ENCODE results near the gene TNRC6B. TPM values are rescaled to one million over a fixed set of nuclear protein-coding genes. Genes with fewer than 3 reads are reported as not detected.

TNRC6B gene
- total RNA-seq, 6 experiments from 2014 or later = 30.8 to 36.3 (median 34.3) TPM

DNA sequence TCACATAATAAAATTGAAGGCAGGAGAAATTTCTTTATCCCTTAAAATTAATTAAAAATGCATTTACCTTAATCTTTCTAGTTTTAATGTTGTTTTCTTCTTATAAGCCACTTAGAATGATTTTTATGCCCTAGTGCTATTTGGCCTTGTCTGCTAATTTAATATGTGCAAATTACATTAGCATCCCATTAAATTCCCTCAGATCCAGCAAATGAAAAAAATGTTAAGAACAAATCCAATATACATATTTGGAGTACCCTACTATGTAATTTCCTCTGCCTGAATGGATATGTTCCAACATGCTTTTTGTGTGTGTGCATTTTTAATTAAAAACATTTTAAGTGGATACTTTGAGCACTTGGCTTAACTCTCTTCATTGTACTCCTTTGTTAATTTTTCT is 56.9 kb downstream of the TNRC6B start:
- DNase-seq = no peak
- Mint-ChIP-seq H3K27me3 (ENCODE audit: insufficient read depth) (no peaks in the 10 kb centered on the region; the same call in 1 of the 2 replicates), H3K27ac (no peak overlapping the region), H3K4me3 (no peak overlapping the region), H3K36me3 (ENCODE audit: low read depth) (peaks cover 36% of the 10 kb centered on the region), H3K4me1 (ENCODE audit: low read depth) (peaks cover 42% of the 10 kb centered on the region), H3K9me3 (no peaks in the 10 kb centered on the region)
- TF ChIP-seq, protein P1, sequence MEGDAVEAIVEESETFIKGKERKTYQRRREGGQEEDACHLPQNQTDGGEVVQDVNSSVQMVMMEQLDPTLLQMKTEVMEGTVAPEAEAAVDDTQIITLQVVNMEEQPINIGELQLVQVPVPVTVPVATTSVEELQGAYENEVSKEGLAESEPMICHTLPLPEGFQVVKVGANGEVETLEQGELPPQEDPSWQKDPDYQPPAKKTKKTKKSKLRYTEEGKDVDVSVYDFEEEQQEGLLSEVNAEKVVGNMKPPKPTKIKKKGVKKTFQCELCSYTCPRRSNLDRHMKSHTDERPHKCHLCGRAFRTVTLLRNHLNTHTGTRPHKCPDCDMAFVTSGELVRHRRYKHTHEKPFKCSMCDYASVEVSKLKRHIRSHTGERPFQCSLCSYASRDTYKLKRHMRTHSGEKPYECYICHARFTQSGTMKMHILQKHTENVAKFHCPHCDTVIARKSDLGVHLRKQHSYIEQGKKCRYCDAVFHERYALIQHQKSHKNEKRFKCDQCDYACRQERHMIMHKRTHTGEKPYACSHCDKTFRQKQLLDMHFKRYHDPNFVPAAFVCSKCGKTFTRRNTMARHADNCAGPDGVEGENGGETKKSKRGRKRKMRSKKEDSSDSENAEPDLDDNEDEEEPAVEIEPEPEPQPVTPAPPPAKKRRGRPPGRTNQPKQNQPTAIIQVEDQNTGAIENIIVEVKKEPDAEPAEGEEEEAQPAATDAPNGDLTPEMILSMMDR (IDR thresholded peaks at IDR 0.05) = no peak

DNA sequence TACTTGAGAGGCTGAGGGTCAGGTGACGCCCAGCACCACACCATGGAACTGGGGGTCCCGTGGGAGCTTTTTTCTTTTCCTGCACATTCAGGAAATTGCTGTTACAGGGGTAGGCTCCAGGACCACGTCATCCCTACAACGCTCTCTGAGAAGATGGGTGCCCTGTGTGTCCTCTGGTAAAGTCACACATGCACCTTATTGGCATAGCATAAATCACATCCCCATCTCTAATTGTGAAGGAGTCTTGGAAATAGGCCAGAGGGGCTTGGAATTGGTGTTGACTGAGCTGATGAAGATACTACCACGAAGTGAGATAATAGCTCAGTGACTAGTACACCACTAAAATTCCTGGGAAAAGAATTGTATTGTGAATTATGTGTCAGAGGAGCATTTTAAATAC is 57.6 kb downstream of the TNRC6B start:
- H3K27me3 Mint-ChIP-seq (ENCODE audit: insufficient read depth) = no peaks in the 10 kb centered on the region; the same call in 1 of the 2 replicates
- H3K4me1 Mint-ChIP-seq (ENCODE audit: low read depth) = peaks cover 46% of the 10 kb centered on the region
- peaks cover 32% of the 10 kb centered on the region for H3K36me3 Mint-ChIP-seq (ENCODE audit: low read depth)
- H3K27ac Mint-ChIP-seq = no peak overlapping the region
- TF ChIP-seq, protein P1 (IDR thresholded peaks at IDR 0.05) = no peak
- H3K9me3 Mint-ChIP-seq = no peaks in the 10 kb centered on the region
- H3K4me3 Mint-ChIP-seq = no peak overlapping the region
- DNase-seq = no peak

DNA sequence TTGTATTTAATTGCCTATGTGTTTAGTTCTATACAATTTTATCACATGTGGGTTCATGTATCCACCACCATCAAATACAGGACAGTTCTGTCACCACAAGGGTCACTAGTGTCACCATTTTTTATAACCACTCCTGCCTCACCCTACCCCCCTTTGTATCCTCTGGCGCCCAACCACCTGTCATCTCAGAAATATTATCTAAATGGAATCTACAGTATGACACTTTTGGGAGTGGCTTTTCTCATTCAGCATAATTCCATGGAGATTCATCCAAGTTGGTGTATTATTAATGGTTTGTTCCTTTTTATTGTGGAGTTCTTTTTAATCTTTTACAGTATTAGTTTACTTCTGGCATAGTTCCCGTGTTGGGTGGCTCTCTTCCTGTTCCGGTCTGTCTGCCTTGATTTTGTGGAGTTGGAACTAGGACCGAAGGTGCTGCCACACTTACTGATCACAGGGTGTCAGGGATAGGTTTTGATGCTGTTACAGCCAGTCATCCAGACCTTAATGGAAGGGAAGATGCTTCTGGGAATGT is 58.5 kb downstream of the TNRC6B start:
- DNase-seq = no peak
- H3K27me3 Mint-ChIP-seq (ENCODE audit: insufficient read depth) = no peaks in the 10 kb centered on the region; the same call in 1 of the 2 replicates
- peaks cover 55% of the 10 kb centered on the region for H3K4me1 Mint-ChIP-seq (ENCODE audit: low read depth)
- no peak overlapping the region for H3K4me3 Mint-ChIP-seq
- peaks cover 32% of the 10 kb centered on the region for H3K36me3 Mint-ChIP-seq (ENCODE audit: low read depth)
- TF ChIP-seq, protein P1 (IDR thresholded peaks at IDR 0.05) = no peak
- no peaks in the 10 kb centered on the region for H3K9me3 Mint-ChIP-seq
- H3K27ac Mint-ChIP-seq = peak overlapping the region; percentile 46; the same call in 1 of the 2 replicates

DNA sequence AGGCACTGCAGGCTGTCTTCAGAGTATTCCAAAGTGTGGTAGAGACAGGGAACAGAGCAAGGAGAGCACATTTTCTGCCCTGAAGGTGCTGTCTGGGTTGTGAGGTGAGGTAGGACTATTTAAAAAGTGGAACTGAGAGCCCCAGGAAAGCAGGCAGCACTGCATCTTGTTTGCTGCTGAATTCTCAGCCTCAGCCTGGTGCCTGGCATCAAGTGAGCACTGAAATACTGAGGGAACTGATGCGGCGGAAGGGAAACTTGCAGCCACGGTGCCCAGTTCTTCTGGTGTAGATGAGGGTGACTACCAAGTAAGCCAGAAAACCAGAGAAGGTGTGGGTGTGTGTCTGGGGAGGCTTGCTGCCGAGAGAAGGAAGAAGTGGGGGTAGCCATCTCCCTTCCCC is 59.5 kb downstream of the TNRC6B start:
- peaks cover 55% of the 10 kb centered on the region for H3K4me1 Mint-ChIP-seq (ENCODE audit: low read depth)
- no peak overlapping the region for H3K4me3 Mint-ChIP-seq
- H3K36me3 Mint-ChIP-seq (ENCODE audit: low read depth) = peaks cover 27% of the 10 kb centered on the region
- no peak for DNase-seq
- no peaks in the 10 kb centered on the region for H3K9me3 Mint-ChIP-seq
- TF ChIP-seq, protein P1 (IDR thresholded peaks at IDR 0.05) = no peak
- H3K27me3 Mint-ChIP-seq (ENCODE audit: insufficient read depth) = no peaks in the 10 kb centered on the region
- H3K27ac Mint-ChIP-seq = no peak overlapping the region

DNA sequence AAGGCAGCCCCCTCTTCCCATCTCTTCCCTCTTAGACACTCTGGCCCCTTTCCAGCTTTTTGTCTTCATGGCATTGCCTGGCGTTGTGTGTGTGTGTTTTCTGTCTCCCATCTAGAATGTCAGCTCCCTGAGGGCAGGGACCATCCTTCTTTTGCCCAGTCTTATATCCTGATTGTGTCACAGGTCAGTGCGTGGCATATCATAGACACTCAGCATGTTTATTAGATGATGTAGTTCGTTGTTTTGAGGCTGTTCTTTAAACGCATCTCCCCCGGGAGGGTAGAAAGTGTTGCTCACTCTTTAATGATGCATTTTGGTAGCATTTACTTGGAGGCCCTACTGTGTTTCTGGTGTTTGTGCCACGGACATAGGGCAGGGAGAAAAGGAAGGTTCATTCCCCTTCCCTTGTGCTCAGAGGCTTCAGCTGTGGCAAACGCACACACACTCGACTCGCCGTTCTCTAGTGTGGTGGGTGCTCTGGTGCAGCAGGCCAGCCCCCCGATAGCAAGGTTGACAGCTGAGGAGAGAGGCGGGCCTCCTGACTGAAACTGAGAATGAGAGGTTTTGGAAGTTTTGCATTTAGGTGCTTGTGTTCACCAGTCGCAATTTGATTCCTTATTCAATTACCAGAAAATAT is 60.2 kb downstream of the TNRC6B start:
- Mint-ChIP-seq H3K36me3 (ENCODE audit: low read depth) (peaks cover 26% of the 10 kb centered on the region), H3K27me3 (ENCODE audit: insufficient read depth) (no peaks in the 10 kb centered on the region; the same call in 1 of the 2 replicates), H3K4me1 (ENCODE audit: low read depth) (peaks cover 55% of the 10 kb centered on the region), H3K27ac (peak overlapping the region; percentile 77), H3K4me3 (peak overlapping the region; percentile 41; the same call in 1 of the 2 replicates), H3K9me3 (no peaks in the 10 kb centered on the region)
- no peak for DNase-seq
- TF ChIP-seq, protein P1 (IDR thresholded peaks at IDR 0.05) = no peak

Data from HFFc6 (cell line).